ENCODE measurements around the gene CABP7. TPM values are rescaled to one million over a fixed set of nuclear protein-coding genes. Genes with fewer than 3 reads are reported as not detected.

The CABP7 gene
- total RNA-seq, 1 donor from 2014 or later = not detected

DNA sequence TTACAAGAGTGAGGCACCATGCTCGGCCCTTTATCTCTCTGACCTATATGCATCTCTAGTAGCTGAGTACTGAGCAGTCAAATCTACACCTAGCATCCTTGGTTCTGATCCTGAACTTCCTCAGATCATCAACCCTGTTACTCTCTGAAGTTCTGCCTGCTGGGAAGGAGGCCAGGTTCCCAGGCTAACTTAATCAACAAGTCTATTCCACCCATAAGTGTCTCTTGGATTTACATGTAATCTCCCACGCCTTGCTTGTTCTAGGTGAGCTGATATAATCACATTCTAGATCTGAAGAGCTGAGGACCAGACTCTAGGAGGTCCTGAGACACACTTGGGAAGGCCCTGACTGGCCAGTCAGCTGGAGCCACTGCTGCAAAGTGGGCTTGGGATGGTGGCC lies 22.1 kb downstream of the CABP7 start:
- Histone ChIP-seq H3K4me1 (no peaks in the 10 kb centered on the region), H3K27ac (no peak overlapping the region), H3K27me3 (no peaks in the 10 kb centered on the region), H3K9me3 (no peaks in the 10 kb centered on the region), H3K36me3 (peaks cover 37% of the 10 kb centered on the region), H3K4me3 (no peak overlapping the region)
- intact Hi-C loops (cut with DNase I) = no loop called here
- TF ChIP-seq, protein P1, sequence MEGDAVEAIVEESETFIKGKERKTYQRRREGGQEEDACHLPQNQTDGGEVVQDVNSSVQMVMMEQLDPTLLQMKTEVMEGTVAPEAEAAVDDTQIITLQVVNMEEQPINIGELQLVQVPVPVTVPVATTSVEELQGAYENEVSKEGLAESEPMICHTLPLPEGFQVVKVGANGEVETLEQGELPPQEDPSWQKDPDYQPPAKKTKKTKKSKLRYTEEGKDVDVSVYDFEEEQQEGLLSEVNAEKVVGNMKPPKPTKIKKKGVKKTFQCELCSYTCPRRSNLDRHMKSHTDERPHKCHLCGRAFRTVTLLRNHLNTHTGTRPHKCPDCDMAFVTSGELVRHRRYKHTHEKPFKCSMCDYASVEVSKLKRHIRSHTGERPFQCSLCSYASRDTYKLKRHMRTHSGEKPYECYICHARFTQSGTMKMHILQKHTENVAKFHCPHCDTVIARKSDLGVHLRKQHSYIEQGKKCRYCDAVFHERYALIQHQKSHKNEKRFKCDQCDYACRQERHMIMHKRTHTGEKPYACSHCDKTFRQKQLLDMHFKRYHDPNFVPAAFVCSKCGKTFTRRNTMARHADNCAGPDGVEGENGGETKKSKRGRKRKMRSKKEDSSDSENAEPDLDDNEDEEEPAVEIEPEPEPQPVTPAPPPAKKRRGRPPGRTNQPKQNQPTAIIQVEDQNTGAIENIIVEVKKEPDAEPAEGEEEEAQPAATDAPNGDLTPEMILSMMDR (IDR thresholded peaks at IDR 0.05) = no peak
- ATAC-seq (no peak), DNase-seq (no peak)

GRCh38 chr22:29742326-29742725 lies 22.5 kb downstream of the CABP7 start:
- TF ChIP-seq, protein P1 (IDR thresholded peaks at IDR 0.05) = no peak
- Histone ChIP-seq H3K4me3 (no peak overlapping the region), H3K36me3 (peaks cover 41% of the 10 kb centered on the region), H3K27me3 (no peaks in the 10 kb centered on the region), H3K4me1 (no peaks in the 10 kb centered on the region), H3K9me3 (no peaks in the 10 kb centered on the region), H3K27ac (no peak overlapping the region)
- ATAC-seq (no peak), DNase-seq (no peak)
- intact Hi-C loops (cut with DNase I) = no loop called here

GRCh38 chr22:29744902-29745301 lies 25.1 kb downstream of the CABP7 start:
- H3K27me3 ChIP-seq = no peaks in the 10 kb centered on the region
- TF ChIP-seq, protein P1 (IDR thresholded peaks at IDR 0.05) = no peak
- peaks cover 41% of the 10 kb centered on the region for H3K36me3 ChIP-seq
- no peaks in the 10 kb centered on the region for H3K9me3 ChIP-seq
- no peak for DNase-seq
- ATAC-seq = no peak
- no peak overlapping the region for H3K4me3 ChIP-seq
- intact Hi-C loops (cut with DNase I) = no loop called here
- no peaks in the 10 kb centered on the region for H3K4me1 ChIP-seq
- no peak overlapping the region for H3K27ac ChIP-seq

- H3K27me3 ChIP-seq = no peaks in the 10 kb centered on the region
- H3K9me3 ChIP-seq = no peaks in the 10 kb centered on the region
- peaks cover 27% of the 10 kb centered on the region for H3K36me3 ChIP-seq
- TF ChIP-seq, protein P1 (IDR thresholded peaks at IDR 0.05) = no peak
- H3K4me1 ChIP-seq = peaks cover 2% of the 10 kb centered on the region
- intact Hi-C loops (cut with DNase I) = no loop called here
- H3K4me3 ChIP-seq = no peak overlapping the region
- no peak overlapping the region for H3K27ac ChIP-seq
- no peak for DNase-seq
- no peak for ATAC-seq
These were observed 28.0 kb downstream of the CABP7 start for GRCh38 chr22:29747832-29748231.

DNA sequence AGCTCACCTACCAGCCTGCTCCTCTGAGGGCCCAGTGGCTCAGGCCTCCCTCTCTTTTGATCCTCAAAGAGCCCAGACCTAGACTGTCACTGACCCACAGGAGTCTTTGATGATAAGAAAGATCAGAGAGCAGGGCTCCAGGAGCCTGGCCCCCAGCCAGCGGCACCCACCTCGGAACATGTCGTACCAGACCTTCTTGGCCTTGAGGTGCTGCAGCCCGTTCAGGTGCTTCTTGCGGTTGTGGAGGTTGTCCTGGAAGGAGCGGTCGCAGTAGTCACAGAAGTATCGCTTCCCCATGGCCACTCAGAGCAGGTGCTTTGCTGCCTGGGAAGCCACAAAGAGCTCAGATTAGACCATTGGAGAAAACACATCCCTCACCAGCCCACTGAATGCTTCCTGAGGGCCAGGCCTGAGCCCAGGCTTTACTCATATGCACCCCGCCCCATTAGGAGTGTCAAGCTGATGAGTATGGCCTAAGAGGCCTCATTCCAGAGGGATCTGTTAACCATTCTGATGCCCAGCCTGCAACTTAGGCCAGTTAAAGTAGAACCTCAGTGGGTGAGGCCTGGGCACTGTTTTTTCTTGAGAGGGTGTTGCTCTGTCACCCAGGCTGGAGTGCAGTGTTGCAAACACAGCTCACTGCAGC lies 28.6 kb downstream of the CABP7 start:
- no peak for DNase-seq
- peaks cover 2% of the 10 kb centered on the region for H3K4me1 ChIP-seq
- no peak overlapping the region for H3K4me3 ChIP-seq
- no peak overlapping the region for H3K27ac ChIP-seq
- H3K27me3 ChIP-seq = no peaks in the 10 kb centered on the region
- intact Hi-C loops (cut with DNase I) = no loop called here
- TF ChIP-seq, protein P1 (IDR thresholded peaks at IDR 0.05) = no peak
- peaks cover 27% of the 10 kb centered on the region for H3K36me3 ChIP-seq
- ATAC-seq = no peak
- H3K9me3 ChIP-seq = no peaks in the 10 kb centered on the region

DNA sequence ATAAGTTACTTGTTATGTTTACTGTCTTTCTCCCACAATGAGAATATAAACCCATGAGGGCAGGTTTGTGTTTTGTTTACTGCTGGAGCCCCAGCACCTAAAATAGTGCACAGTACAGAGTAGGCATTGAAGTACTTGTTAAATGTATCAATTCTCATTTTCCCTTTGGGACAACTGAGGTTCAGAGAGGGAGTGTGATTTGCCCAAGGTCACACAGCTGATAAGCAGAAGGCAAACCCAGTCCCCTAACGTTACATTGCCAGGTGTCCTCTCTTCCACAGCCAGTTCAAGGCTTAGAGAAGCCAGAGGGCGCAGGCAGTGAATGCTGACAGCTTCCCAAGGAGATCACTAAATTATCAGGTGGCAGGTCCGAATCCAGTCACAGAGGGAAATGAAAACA lies 30.2 kb downstream of the CABP7 start:
- no peak overlapping the region for H3K27ac ChIP-seq
- TF ChIP-seq, protein P1 (IDR thresholded peaks at IDR 0.05) = no peak
- peaks cover 2% of the 10 kb centered on the region for H3K4me1 ChIP-seq
- peaks cover 27% of the 10 kb centered on the region for H3K36me3 ChIP-seq
- DNase-seq (no peak), ATAC-seq (no peak)
- H3K9me3 ChIP-seq = no peaks in the 10 kb centered on the region
- intact Hi-C loops (cut with DNase I) = no loop called here
- no peak overlapping the region for H3K4me3 ChIP-seq
- no peaks in the 10 kb centered on the region for H3K27me3 ChIP-seq

Measured in upper lobe of right lung (tissue), 1 donor.